AG04450 (cell line): ENCODE results near the gene MBTPS1. TPM values are rescaled to one million over a fixed set of nuclear protein-coding genes. Genes with fewer than 3 reads are reported as not detected.

ENCODE experiments used
- CTCF ChIA-PET: fragments of 300-600, 350-600 bp; formaldehyde crosslinking; extraction: SDS; loops from one replicate; lab custom pipeline; 2022; ENCODE audit warnings: antibody characterized with exemption, inconsistent platforms; lab: Charles Lee
- POLR2A ChIA-PET: fragments of 350-600 bp; formaldehyde crosslinking; extraction: SDS; loops from one replicate; lab custom pipeline; 2021; ENCODE audit warnings: antibody characterized with exemption, inconsistent platforms; lab: Yijun Ruan, JAX
- DNase-seq: peaks from one replicate; pipeline ENCODE4 v3.0.0-alpha.2; 2011; ENCODE audit warnings: low read depth, low spot score
- H3K27ac ChIP-seq: one replicate; pipeline ENCODE4 v1.5.1; 2012; ENCODE audit warnings: low read depth, low read length, control low read depth
- H3K27me3 ChIP-seq: one replicate; pipeline ENCODE4 v1.6.0; 2012; ENCODE audit warnings: low read length; ENCODE audit not compliant: control insufficient read depth, insufficient read depth
- H3K4me3 ChIP-seq: 2 replicates; pipeline ENCODE4 v1.5.1; 2011; ENCODE audit warnings: mild to moderate bottlenecking, low read depth, low read length, control low read depth
- H3K9me3 ChIP-seq: 2 replicates; pipeline ENCODE4 v1.5.1; 2012; ENCODE audit warnings: low read length; ENCODE audit not compliant: control insufficient read depth, insufficient read depth
- polyA plus RNA-seq: library from polyadenylated mRNA; depleted of rRNA; stranded (reverse); fragments of >200 nt; gene quantifications from 2 replicates; pipeline ENCODE4 v1.2.3, GENCODE V29; 2011
- TF ChIP-seq, protein P1 (sequence below): IDR thresholded peaks from 2 replicates; pipeline ENCODE4 v1.5.1; 2011; ENCODE audit warnings: low read depth, low read length, control low read depth, inconsistent platforms

MBTPS1 gene
- polyA plus RNA-seq, 1 experiment, result 116 TPM

- H3K4me3 ChIP-seq, result no peak overlapping the region
- TF ChIP-seq, protein P1, sequence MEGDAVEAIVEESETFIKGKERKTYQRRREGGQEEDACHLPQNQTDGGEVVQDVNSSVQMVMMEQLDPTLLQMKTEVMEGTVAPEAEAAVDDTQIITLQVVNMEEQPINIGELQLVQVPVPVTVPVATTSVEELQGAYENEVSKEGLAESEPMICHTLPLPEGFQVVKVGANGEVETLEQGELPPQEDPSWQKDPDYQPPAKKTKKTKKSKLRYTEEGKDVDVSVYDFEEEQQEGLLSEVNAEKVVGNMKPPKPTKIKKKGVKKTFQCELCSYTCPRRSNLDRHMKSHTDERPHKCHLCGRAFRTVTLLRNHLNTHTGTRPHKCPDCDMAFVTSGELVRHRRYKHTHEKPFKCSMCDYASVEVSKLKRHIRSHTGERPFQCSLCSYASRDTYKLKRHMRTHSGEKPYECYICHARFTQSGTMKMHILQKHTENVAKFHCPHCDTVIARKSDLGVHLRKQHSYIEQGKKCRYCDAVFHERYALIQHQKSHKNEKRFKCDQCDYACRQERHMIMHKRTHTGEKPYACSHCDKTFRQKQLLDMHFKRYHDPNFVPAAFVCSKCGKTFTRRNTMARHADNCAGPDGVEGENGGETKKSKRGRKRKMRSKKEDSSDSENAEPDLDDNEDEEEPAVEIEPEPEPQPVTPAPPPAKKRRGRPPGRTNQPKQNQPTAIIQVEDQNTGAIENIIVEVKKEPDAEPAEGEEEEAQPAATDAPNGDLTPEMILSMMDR, result no peak
- no peak for DNase-seq
- CTCF ChIA-PET, result interaction anchor here (1.1 to 2.1 kb wide), 2 partner anchors 19 to 72 kb away, joined by 4 read pairs; no protein-coding TSS in a partner anchor
- no peak overlapping the region for H3K27ac ChIP-seq
- H3K9me3 ChIP-seq, result no peaks in the 10 kb centered on the region
- POLR2A ChIA-PET, result no interaction called here
- no peaks in the 10 kb centered on the region for H3K27me3 ChIP-seq
These were observed 13.1 kb downstream of the MBTPS1 start for GRCh38 chr16:84103678-84104077.

DNA sequence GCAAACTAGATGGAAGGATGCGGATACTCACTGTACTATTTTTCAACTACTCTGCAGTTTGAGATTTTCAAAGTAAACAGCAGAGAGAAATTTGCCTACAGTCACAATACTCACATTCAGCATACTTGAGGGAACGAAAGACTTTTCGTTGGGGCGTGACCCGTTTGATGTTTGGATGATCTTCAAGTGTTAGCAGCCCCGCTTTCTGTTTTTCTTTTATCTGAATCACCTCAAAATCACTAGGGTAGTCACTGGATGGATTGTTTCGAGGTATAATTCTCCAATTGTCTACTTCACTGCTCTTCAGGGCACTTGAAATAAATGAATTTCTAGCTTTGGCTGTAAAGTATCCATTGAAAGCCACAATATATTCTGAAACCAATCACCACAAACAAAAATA lies 17.8 kb downstream of the MBTPS1 start:
- H3K27me3 ChIP-seq, result no peaks in the 10 kb centered on the region
- TF ChIP-seq, protein P1, result no peak
- no peak overlapping the region for H3K27ac ChIP-seq
- ChIA-PET POLR2A (no interaction called here), CTCF (interaction anchor here (0.6 to 2.9 kb wide), 6 partner anchors 14 to 385 kb away, joined by 3 to 12 read pairs (median 8); partner anchors contain the start of gene TAF1C)
- no peaks in the 10 kb centered on the region for H3K9me3 ChIP-seq
- no peak overlapping the region for H3K4me3 ChIP-seq
- DNase-seq, result no peak

- no peak for DNase-seq
- Histone ChIP-seq H3K27ac (no peak overlapping the region), H3K9me3 (no peaks in the 10 kb centered on the region), H3K4me3 (no peak overlapping the region), H3K27me3 (no peaks in the 10 kb centered on the region)
- POLR2A ChIA-PET, result no interaction called here
- TF ChIP-seq, protein P1, result no peak
- CTCF ChIA-PET, result interaction anchor here (0.7 to 1.3 kb wide), 3 partner anchors 11 to 91 kb away, joined by 3 to 7 read pairs (median 5); no protein-coding TSS in a partner anchor
These were observed 20.2 kb downstream of the MBTPS1 start for GRCh38 chr16:84096447-84097005.

- Histone ChIP-seq H3K9me3 (no peaks in the 10 kb centered on the region), H3K4me3 (no peak overlapping the region), H3K27me3 (no peaks in the 10 kb centered on the region), H3K27ac (no peak overlapping the region)
- TF ChIP-seq, protein P1, result no peak
- POLR2A ChIA-PET, result no interaction called here
- CTCF ChIA-PET, result interaction anchor here (1.2 kb wide), 1 partner anchor 30 kb away, joined by 7 read pairs; no protein-coding TSS in a partner anchor
- DNase-seq, result no peak
These were observed 21.3 kb downstream of the MBTPS1 start for GRCh38 chr16:84095466-84095865.

- DNase-seq, result no peak
- ChIA-PET CTCF (no interaction called here), POLR2A (no interaction called here)
- Histone ChIP-seq H3K27ac (no peak overlapping the region), H3K9me3 (no peaks in the 10 kb centered on the region), H3K4me3 (no peak overlapping the region), H3K27me3 (no peaks in the 10 kb centered on the region)
- TF ChIP-seq, protein P1, result no peak
These were observed 22.9 kb downstream of the MBTPS1 start for GRCh38 chr16:84093879-84094270.
